ENCODE results near the gene ZFYVE21. TPM values are rescaled to one million over a fixed set of nuclear protein-coding genes. Genes with fewer than 3 reads are reported as not detected.

Gene ZFYVE21
- total RNA-seq, 1 donor from 2014 or later: 60.9 TPM

- intact Hi-C loops (cut with DNase I): no loop called here
- DNase-seq (ENCODE audit: low spot score): peak; percentile 35
Measured at GRCh38 chr14:103742499-103743255, 27.1 kb downstream of the ZFYVE21 start.

- intact Hi-C loops (cut with DNase I): no loop called here
- peak; percentile 75 for DNase-seq (ENCODE audit: low spot score)
Measured at GRCh38 chr14:103743691-103744090, 28.1 kb downstream of the ZFYVE21 start.

- peak; percentile 59 for DNase-seq (ENCODE audit: low spot score)
- intact Hi-C loops (cut with DNase I): no loop called here
Measured at GRCh38 chr14:103744621-103745395, 29.2 kb downstream of the ZFYVE21 start.

- DNase-seq (ENCODE audit: low spot score): peak; percentile 26
- intact Hi-C loops (cut with DNase I): no loop called here
Measured at GRCh38 chr14:103745424-103745823, 29.8 kb downstream of the ZFYVE21 start.

- intact Hi-C loops (cut with DNase I): no loop called here
- peak; percentile 43 for DNase-seq (ENCODE audit: low spot score)
Measured at GRCh38 chr14:103746701-103747100, 31.1 kb downstream of the ZFYVE21 start.

GRCh38 chr14:103748534-103748857, 32.9 kb downstream of the ZFYVE21 start:
- intact Hi-C loops (cut with DNase I): no loop called here
- no peak for DNase-seq (ENCODE audit: low spot score)

- intact Hi-C loops (cut with DNase I): no loop called here
- DNase-seq (ENCODE audit: low spot score): no peak
Measured at GRCh38 chr14:103749452-103749851, 33.8 kb downstream of the ZFYVE21 start.

GRCh38 chr14:103749860-103750259, 34.2 kb downstream of the ZFYVE21 start:
- intact Hi-C loops (cut with DNase I): no loop called here
- no peak for DNase-seq (ENCODE audit: low spot score)

GRCh38 chr14:103753774-103754173, 38.2 kb downstream of the ZFYVE21 start:
- DNase-seq (ENCODE audit: low spot score): no peak
- intact Hi-C loops (cut with DNase I): no loop called here

GRCh38 chr14:103755060-103755459, 39.5 kb downstream of the ZFYVE21 start:
- no peak for DNase-seq (ENCODE audit: low spot score)
- intact Hi-C loops (cut with DNase I): no loop called here

GRCh38 chr14:103758059-103758776, 42.6 kb downstream of the ZFYVE21 start:
- DNase-seq (ENCODE audit: low spot score): no peak

GRCh38 chr14:103762036-103762435, 46.4 kb downstream of the ZFYVE21 start:
- DNase-seq (ENCODE audit: low spot score): no peak
- intact Hi-C loops (cut with DNase I): no loop called here

More at GRCh38 chr14:103758059-103758776, 42.6 kb downstream of the ZFYVE21 start:
- intact Hi-C loops (cut with DNase I): no loop called here

GRCh38 chr14:103762541-103762940, 46.9 kb downstream of the ZFYVE21 start:
- no peak for DNase-seq (ENCODE audit: low spot score)
- intact Hi-C loops (cut with DNase I): no loop called here

- DNase-seq (ENCODE audit: low spot score): no peak
- intact Hi-C loops (cut with DNase I): no loop called here
Measured at GRCh38 chr14:103763730-103764488, 48.3 kb downstream of the ZFYVE21 start.

- intact Hi-C loops (cut with DNase I): no loop called here
- DNase-seq (ENCODE audit: low spot score): no peak
Measured at GRCh38 chr14:103765526-103765925, 49.9 kb downstream of the ZFYVE21 start.

GRCh38 chr14:103767336-103767894, 51.8 kb downstream of the ZFYVE21 start:
- intact Hi-C loops (cut with DNase I): no loop called here
- no peak for DNase-seq (ENCODE audit: low spot score)

GRCh38 chr14:103770500-103770899, 54.9 kb downstream of the ZFYVE21 start:
- no peak for DNase-seq (ENCODE audit: low spot score)
- intact Hi-C loops (cut with DNase I): no loop called here

- intact Hi-C loops (cut with DNase I): no loop called here
- DNase-seq (ENCODE audit: low spot score): no peak
Measured at GRCh38 chr14:103770902-103771301, 55.3 kb downstream of the ZFYVE21 start.

GRCh38 chr14:103772078-103772712, 56.6 kb downstream of the ZFYVE21 start:
- intact Hi-C loops (cut with DNase I): no loop called here
- DNase-seq (ENCODE audit: low spot score): no peak
